RCC 7860 (cell line): Measurements from ENCODE around the gene SH3PXD2A.
"Not testable (repeated sequence)": the region's sequence is repeated elsewhere in the genome, so short reads cannot be mapped to it uniquely, and the experiment has no call there.

Source experiments
- DNase-seq: peaks from one replicate; pipeline ENCODE4 v3.0.0-alpha.2; 2015; ENCODE audit warnings: low spot score
- FAIRE-seq: peaks from 2 replicates; lab custom pipeline; 2012; peaks lifted over from hg19 to GRCh38; lab: Jason Lieb, UNC

The SH3PXD2A gene

DNA sequence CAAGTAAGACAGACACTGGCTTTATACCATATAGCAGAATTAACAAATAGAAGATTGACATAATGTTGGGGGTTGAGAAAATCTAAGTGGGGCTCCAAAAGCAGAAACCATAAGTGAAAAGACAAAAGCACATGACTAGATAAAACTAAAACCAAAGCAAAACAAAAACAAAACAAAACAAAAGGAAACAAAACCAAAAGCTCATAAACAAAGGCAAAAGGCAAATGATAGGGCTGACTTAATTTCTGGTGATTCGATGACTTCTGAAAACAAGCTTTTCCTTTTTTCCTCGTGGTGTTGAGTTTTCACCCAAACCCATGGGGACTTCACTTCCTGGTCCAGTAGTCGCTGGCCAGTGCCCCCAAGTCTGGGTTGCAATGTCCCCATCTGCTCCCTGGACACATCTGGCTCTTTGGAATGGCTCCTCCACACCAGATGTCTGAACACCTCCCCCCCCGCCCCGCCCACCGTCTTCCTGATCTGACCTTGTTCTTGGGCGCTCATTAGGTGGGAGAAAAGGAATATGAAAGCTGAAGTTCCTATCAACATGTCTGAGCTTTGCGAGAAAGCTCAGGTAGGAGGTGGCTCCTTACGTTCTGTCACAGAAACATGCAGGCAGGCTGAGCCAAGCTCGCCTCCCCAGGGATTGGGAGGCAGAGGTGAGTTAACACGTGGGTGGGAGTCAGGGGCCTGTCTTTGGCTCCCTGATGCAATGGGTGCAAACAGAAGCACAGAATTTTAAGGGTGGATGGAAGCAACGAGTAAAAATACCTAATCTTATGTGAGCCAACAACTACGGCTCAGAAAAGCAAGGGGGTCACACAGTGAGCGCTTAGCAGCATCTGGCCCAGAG, 240.8 kb downstream of the SH3PXD2A start:
- no peak for DNase-seq

DNA sequence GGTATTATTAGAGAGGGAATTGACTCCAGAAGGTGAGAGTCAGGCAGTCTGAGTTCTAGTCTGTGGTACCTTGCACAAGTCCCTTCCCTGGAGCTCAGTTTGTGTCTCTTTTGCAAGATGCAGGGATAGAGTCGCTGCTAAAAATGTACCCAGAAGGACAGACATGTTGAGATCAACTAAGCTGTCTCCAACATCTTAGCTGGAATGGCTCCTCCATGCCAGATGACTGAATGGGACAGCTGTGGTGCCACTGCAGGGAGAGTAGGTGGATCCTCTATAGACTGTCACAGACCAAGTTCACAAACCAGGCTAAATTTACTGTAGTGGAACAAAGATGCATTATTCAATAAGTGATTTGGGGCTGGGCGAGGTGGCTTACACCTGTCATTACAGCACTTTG, 241.8 kb downstream of the SH3PXD2A start:
- FAIRE-seq: no peak

More for the DNA sequence above, 240.8 kb downstream of the SH3PXD2A start:
- FAIRE-seq: no peak

DNA sequence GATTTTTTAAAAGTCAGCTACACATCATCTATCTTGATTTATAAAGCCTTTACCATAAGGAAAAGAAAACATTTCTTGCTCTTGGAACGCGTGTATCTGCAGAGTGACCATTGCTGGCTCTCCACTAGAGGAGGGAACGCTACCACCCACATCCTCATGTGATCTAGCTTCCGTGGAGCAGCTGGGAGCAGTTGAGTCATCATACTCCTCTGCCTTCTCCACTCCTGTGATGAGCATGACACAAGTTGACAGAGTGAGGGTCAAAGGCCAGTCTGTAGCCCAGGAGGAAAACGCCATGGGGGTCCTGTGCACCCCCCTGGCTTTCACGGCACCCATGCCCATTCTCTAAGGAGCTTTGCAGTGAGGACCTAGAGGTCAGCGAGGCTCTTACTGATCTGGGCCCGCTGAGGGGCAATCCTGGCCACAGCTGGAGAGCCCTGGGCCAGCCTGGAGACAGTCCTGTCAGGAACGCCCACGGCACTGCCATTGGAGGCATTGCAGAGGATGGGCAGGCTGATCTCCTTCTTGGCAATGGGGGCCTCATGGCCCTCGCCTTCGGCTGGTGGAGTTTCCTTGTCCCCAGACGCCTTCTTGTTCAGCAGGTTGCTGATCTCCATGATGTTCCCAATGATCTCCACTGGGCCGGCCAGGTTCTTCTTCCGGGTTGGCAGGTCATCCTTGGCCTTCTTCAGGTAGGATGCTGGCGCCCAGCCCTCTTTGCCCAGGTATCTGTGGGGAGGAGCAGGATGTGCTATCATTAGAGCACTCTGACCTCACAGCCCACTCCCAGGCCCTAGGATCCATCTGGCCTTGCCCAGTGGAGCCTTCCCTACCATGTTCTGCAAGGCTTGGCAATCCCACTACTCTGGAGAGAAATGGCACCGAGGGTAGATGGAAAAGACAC, 242.7 kb downstream of the SH3PXD2A start:
- peak; percentile 11 for DNase-seq
- no peak for FAIRE-seq

More for the DNA sequence above, 241.8 kb downstream of the SH3PXD2A start:
- DNase-seq: no peak

DNA sequence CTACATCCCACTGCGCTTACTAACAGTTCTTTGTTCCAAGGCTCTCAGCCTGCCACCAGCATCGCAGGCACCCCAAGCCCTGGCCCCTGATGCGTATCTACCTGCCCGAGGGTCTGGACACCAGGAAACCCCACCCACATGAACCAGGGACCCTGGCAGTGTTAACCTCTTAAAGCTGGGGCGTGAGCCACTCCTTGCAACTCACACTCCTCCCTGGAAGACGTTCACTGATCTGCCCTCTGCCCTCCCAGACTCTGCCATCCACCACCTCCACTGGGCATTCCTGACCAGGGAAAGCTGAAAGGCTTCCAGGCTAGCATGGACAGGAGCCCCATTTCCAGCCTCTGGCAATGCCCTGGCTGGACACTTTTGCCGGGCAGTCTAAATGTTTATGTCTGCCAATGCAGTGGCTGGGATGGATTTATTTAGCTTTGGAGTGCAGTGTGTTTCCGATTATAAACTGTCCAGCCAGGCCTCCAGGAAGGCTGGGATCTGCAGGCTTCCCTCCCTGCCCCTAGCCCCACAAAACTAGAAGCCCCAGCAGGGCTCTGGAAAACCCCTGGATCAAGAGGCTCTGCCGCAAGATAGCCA, 244.4 kb downstream of the SH3PXD2A start:
- FAIRE-seq: no peak
- no peak for DNase-seq

DNA sequence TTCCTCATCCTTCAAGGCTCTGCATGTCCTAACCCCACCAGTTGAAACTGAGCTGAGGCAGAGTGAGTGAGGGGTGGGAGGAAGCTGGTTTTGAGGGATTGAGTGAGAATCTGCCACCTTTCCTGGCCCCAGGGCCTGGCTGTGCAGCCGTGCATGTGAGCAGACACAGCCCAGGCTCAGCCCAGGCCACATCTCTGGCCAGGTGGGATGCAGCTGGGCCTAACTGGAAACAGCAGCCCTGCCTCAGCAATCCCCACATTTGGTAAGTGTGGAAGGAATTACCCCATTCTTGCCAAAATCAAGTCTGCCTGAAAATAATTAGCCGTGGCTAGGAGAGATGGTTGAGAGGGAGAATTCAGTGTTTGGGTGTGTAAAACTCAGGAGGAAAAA, 245.3 kb downstream of the SH3PXD2A start:
- no peak for FAIRE-seq
- DNase-seq: no peak

DNA sequence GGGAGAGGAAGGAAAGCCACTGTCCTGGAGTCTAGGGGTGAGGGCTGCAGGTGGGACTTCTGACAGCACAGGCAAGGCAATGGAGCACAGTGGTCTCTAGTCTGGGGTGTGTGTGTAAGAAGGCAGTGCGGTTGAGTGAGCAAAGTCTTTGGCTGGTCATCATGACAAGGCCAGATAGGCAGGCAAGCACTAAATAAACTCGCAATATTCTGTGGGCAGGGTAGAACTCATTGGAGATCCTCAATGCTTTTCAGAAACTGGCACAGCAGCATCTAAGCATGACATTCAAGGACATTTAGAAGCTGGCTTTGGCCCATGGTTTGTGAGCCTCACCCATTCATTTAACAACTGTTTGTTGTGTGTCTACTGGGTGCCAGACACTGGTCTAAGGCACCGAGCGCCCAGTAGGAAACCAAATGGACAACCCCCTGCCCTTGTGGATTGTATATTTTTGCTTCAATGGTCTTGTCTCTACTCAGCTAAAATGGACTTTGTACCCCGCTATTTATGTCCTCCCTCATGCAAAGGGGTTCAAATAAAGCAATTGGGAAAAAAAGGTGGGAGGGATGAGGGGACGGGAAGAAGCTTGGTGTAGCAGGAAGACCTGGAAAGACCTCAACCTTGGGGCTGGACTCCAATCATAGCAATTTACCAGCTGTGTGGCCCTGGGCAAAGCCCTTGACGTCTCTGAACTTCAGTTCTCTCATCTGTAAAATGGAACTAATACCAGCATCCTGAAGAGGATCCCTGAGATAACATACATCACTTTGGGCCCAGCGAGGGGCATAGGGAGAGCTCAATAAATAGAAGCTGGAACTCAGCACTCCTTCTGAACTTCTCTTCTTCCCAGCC, 245.9 kb downstream of the SH3PXD2A start:
- DNase-seq (no peak), FAIRE-seq (no peak)

DNA sequence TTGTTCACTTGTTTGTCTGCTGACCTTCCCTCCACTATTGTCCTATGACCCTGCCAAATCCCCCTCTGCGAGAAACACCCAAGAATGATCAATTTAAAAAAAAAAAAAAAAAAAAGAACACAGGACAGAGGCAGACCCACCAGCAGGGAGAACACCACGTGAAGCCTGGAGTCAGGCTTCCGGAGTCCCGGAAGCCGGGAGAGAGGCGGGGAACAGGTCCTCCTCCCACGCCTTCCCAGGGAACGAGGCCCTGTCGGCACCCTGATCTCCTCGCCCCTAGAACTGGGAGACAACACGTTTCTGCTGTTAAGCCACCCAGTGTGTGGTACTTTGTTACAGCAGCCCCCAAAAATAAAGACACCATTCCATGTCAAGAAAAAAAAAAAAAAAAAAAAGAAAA, 247.3 kb downstream of the SH3PXD2A start:
- not testable (repeated sequence) for FAIRE-seq, DNase-seq

DNA sequence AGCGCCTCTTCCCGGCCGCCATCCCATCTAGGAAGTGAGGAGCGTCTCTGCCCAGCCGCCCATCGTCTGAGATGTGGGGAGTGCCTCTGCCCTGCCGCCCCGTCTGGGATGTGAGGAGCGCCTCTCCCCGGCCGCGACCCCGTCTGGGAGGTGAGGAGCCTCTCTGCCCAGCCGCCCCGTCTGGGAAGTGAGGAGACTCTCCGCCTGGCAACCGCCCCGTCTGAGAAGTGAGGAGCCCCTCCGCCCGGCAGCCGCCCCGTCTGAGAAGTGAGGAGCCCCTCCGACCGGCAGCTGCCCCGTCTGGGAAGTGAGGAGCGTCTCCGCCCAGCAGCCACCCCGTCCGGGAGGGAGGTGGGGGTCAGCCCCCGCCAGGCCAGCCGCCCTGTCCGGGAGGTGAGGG, 248.3 kb downstream of the SH3PXD2A start:
- not testable (repeated sequence) for DNase-seq, FAIRE-seq

DNA sequence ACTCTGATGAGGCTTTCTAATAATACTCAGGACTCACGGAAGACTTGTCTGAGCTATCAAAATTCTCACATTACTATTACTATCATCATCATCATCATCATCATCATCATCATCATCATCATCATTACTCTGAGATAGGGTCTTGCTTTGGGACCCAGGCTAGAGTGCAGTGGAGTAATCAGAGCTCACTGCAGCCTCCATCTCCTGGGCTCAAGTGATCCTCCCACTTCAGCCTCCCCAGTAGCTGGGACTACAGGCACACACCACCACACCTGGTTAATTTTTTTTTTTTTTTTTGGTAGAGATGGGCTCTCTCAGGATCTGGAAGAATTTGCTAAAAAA, 249.3 kb downstream of the SH3PXD2A start:
- DNase-seq, FAIRE-seq: not testable (repeated sequence)

DNA sequence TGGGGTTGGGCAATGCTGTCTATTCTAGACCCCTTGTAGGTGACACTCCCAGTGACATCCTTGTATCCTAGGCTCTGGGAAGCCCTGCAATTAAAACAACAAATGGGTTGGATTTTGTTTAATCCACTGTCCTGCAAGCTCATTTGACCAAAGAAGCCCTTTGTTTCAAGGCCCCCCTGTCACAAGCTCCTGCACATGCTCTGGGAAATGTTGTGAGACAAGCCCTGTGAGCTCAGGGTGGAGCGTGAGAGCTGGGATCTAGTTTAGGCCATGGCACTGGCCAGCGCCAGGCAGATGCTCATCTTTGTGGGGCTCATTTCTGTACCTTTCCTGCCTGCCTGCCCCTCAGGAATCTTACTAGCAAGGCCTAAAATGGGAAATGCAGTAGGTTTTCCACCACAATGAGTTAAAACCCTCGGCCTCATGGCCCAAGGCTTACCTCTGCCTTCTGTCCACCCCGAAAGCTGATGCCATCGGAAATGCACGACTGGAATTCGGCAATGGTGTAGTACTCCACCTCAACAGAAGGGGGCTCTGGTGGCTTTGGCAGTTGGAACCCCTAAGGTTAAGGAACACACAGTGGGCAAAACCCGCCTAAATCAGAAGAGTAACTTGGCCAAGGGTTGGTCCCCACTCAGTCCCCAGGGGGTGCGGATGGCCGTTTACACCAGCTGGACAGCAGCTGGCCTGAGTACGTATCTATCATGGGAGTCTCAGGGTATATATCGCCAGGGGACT, 249.8 kb downstream of the SH3PXD2A start:
- no peak for FAIRE-seq
- DNase-seq: no peak

DNA sequence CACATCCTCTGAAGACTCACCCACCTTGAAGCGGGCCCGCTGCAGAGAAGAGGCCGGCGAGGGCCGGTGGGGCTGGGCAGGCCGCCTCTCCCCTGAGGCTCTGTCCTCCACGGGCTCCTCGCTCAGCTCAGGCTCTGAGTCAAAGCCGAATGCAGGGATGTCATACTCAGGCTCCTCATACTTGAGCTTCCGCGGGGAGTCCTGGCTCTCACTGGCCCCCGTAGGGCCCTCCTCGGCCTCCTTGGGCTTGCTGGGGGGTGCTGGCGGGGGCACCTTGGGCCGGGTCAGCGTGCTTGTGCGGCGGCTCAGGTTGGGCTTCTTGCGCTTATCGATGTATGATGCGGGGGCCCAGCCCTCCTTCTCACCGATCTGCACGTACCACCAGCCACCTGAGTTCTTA, 252.0 kb downstream of the SH3PXD2A start:
- FAIRE-seq: no peak
- no peak for DNase-seq

DNA sequence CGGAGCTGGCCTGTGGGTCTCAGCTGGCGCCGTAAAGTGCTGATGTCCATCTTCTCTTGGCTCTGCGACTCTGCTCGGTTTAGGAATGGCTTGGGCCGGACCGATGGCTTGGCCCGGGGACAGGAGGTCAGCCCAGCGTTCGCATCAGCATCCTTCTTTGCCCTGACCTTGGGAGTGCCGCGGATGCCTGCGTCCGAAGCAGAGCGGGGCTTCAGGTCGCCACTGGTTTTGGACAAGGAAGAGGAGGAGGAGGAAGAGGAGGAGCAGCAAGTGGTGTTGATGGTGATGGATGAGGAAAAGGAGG, 252.6 kb downstream of the SH3PXD2A start:
- DNase-seq (no peak), FAIRE-seq (no peak)

DNA sequence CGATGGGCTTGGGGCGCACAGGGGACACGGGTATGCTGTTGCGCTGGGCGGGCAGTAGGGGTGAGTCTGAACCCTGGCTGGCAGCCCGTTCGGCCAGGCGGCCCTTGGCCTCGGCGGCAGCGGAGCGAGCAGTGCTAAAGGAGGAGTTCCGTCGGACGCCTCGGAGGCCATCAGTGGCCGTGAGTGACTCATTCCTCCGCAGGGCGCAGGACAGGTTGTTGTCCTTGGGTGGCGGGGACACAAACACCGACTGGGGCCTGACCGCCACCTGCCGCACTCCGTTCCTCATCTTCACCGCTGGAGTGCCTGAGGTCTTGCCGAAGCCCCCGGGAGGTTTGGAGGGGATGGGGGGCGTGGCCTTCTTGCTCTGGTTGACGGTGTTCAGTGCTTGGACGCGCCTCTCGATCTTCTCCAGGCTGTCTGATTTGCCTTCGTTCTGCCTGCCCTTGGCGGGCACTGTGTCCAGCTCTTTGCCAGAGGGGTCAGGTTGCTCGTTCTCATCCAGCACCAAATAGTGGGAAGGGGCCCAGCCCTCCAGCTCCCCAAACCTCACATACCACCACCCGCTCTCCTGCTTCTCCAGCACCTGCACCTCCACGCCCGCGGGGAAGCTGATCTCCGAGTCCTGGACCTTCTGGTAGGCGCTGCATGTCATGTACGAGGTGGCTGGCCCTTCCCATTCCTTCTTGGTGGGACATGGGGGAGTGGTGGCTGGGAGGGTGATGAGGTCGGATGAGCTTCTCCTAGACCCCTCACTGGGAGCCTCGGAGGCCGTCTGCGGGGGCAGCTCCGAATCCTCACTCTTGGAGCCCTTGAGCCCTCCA, 253.1 kb downstream of the SH3PXD2A start:
- no peak for FAIRE-seq

DNA sequence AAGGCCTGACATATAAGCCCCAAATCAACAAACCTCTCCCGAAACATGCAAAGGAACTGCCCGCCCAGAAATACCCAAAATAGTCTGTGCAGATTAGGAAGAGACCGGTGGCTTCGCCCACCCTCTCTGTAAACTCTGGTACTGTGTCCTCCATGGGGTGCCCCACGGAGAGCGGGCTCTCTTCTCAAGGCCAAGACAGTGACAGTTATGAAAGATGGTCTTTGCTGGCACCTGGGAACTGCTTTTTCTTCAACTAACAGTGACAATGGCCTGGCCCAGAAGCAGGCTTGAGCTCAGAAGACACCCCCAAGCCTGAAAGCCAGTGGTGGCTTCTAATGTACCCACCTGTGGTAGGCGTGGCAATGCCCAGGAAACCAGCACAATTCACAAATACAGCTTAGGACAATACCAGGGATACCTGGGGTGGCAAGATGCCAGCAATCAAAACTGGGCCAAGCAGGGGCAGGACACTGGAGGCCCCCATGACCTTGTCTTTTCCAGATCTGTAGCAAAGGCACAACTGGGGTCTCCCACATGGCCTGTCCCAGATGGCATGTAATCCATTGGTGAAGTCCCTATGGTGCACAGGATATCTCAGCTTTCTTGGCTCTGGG, 254.3 kb downstream of the SH3PXD2A start:
- FAIRE-seq: no peak
- no peak for DNase-seq

More for the DNA sequence above, 253.1 kb downstream of the SH3PXD2A start:
- DNase-seq: no peak

DNA sequence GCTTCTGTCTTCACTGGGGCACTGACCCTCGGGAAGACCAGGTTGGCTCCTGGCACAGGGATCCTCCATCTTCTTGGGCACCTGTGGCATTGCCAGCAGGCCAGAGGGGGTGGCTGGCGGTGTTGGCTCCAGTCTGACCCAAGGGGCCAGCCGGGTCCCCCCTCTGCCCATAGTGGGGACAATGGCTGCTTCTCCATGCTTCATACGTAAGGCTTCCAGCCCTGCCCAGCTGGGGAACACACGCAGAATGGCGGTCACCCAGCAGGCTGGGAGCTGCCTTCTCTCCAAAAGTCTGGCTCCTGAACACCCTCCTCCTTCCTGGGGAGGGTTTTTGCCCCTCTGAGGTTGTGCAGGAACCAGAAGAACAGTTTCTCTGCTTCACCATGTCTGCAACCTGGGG, 255.1 kb downstream of the SH3PXD2A start:
- FAIRE-seq (no peak), DNase-seq (no peak)

DNA sequence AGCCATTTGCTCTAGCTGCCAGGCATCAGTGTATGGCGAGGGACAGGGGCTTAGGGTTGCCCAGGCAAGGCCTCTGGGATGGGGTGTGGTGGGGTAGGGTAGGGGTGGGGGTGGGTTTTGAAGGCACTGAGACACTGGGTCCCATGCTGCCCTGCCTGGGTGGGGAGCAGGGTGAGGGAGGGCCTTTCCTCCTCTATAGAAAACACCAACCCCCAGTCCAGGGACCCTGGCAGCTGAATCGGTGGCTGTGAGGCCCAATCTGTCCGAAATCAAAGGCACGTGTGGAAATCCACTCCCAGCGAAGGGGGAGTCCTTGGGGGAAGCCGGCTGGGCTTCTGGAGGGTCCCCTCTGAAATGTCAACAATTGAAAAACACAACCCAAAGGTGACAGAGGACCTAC, 255.5 kb downstream of the SH3PXD2A start:
- DNase-seq (no peak), FAIRE-seq (no peak)

DNA sequence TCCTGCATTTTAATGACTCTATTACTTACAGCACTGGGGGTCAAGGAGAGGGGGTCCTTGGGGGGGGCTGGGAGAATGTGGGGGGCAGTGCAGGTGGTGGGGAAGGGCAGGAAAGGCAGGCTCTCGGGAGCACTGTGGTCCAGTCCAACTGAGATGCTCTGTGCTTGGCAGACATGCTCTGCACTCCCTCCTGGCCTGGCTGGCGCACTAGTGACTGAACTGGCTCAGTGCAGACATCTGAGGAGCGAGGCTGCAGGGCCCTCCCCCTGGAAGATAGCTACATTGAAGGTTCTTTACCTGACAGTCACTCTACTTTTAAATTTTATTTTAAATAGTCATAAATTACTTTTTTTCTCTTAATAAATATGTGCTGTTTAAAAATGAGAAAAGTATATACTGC, 256.2 kb downstream of the SH3PXD2A start:
- FAIRE-seq (no peak), DNase-seq (no peak)

DNA sequence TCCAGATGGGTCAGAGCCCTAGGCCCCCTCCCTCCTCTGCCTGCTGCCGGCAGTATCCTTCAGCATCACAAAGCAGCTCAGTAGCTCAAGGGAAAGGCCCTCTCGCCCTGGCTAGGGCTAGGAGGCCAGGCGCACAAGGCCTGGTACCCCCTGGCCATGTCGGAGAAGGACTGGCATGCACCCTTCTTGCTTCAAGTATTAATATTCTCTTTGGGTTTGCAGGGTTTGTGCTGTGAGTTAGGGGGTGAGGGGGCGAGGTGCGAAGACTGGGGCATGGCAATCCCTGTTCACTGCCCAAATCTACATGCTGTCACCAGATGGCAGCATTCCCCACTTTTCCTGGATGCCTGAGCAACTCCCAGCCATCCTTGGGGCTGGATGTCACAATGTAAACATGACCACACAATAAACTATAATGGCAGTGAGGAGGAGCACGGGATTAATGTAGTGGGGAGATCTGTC, 256.7 kb downstream of the SH3PXD2A start:
- peak; percentile 22 for FAIRE-seq
- DNase-seq: peak; percentile 61

DNA sequence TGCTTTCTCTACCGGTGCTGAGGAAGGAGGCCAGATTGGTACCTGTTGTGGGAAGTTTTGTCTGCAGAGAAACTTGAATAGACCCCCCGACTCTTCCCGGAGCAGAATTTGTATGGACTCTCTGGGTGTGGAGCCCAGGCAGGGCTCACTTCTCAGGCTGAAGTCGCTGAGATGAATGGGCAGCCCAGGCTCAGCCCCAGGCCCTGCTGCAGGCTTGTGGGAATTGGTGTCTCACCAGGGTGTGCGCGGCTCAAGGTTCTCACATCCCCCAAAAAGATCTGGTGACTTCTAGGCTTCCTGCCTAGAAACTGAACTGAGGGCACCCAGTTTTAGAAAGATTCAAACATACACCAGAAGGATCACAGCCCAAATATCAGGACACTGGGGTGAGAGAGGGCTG, 258.4 kb downstream of the SH3PXD2A start:
- DNase-seq (no peak), FAIRE-seq (no peak)
